ENCODE results near the gene SLC25A14.

- TF ChIP-seq POLR2A (IDR thresholded peaks at IDR 0.05) = no peak
- TF ChIP-seq CTCF (IDR thresholded peaks at IDR 0.05) = no peak
- no peak for TF ChIP-seq EP300 (IDR thresholded peaks at IDR 0.05)
Measured at GRCh38 chrX:130418740-130419139, 79.0 kb downstream of the SLC25A14 start.

Data from stomach (tissue), 4 donors.